SH-SY5Y (cell line): ENCODE measurements around the gene ANO4.

Source experiments
- GATA2 ChIP-seq: IDR thresholded peaks from 2 replicates; pipeline ENCODE4 v1.6.1; 2011; ENCODE audit warnings: mild to moderate bottlenecking, low read depth, low read length
- GATA3 ChIP-seq: IDR thresholded peaks from 2 replicates; pipeline ENCODE4 v1.6.1; 2011; ENCODE audit warnings: low read depth, mild to moderate bottlenecking, low read length, moderate library complexity

GRCh38 chr12:100833282-100833681 lies 38.7 kb downstream of the ANO4 start:
- TF ChIP-seq GATA2 = no peak
- no peak for TF ChIP-seq GATA3
